GM18861 (cell line): Measurements from ENCODE around the gene ZNF155.

Source experiments
- ATAC-seq: cut with Tn5 transposase; IDR thresholded peaks from one replicate; pipeline ENCODE4 v1.9.1; 2021; ENCODE audit not compliant: unreplicated experiment

The ZNF155 gene

DNA sequence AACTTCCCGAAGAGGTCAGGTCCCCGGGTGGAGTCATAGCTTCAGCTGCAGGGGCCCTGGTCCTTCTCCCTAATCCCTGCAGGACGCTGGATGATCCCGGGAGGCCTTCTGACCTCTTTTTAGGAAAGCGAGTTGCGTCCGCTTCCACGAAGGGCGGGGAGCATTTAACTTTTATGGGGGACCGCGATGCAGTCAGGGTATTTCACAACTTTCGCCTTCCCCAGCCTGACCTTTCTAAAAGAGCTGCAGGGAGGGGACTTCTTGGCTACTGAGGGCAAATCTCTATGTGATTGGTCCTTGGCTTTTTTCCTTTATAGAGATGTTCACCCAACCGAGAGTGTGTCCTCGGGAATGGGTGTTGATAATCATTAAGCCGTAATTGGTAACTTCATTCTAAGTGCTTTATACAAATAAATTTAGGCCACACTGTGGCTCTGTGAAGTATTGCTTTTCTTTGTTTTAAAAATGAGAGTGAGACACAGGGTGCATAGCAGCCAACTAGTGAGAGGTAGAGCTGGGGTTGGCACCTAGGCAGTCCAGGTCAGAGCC is 19.5 kb downstream of the ZNF155 start:
- ATAC-seq = peak; percentile 41

DNA sequence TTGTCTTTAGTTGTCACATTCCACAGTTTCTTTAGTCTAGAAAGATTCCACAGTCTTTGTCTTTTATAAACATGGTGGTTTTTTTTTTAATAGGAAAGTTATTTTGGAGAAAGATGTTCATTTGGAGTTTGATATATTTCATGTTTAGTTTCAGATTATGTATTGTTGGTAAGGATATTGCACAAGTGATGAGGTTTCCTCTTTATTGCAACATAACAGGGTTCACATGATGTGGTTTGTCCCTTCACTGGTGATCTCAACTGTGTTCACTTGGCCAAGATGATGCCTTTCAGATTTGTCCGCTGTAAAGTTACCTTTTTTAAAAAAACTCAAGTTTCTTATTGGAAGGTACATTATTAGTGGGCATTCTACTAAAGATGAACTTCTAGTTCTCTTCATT is 22.0 kb downstream of the ZNF155 start:
- ATAC-seq = no peak

DNA sequence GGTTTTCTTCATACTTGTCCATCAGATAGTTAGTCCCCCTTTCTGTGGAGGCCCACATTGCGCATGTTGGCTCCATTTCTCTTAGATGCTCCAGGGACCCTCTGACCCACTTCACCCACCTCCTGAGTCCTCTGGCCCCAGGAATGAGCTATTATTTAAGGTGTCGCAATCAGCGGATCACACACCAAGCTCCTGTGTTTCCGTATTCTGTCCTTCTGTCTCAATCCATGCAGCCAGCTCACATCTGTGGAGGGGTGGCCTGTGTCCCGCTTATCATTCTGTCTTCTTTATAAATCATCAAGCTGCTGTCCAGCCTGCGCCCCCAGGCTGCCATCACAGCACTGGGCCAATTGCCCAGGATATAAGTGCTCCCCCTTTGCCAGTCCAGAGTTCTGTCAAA is 23.5 kb downstream of the ZNF155 start:
- ATAC-seq = no peak

DNA sequence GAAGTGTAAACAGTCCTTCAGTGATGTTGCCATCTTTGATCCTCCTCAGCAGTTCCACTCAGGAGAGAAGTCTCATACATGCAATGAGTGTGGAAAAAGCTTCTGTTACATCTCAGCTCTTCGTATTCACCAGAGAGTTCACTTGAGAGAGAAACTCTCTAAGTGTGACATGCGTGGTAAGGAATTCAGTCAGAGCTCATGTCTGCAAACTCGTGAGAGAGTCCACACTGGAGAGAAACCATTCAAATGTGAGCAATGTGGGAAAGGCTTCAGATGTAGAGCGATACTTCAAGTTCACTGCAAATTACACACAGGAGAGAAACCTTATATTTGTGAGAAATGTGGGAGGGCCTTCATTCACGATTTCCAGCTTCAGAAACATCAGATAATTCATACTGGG is 26.5 kb downstream of the ZNF155 start:
- no peak for ATAC-seq

DNA sequence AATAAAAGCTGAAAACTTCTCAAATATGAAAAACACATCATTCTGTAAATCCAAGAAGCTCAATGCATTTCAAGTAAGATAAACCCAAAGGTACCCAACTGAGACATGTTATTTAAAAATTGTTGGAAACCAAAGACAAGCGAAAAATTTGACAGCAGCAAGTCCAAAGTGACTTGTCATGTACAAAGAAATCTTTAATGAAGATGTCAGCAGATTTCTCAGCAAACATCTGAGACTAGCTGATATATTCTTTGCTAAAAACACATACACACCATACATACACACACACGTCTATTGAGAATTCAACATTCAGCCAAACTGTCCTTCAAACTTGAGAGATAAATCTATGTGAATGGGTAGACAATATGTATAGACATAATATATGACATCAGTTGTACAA is 35.5 kb downstream of the ZNF155 start:
- ATAC-seq = no peak

DNA sequence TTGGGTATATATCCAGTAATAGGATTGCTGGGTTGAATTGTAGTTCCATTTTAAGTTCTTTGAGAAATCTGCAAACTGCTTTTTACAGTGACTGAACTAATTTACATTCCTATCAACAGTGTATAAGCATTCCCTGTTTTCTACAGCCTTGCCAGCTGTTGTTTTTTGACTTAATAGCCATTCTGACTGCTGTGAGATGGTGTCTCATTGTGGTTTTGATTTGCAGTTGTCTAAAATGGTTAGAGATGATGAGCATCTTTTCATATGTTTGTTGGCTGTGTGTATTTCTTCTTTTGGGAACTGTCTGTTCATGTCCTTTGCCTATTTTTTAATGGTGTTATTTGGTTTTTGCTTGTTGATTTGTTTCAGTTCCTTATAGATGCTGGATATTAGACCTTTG is 37.2 kb downstream of the ZNF155 start:
- no peak for ATAC-seq

DNA sequence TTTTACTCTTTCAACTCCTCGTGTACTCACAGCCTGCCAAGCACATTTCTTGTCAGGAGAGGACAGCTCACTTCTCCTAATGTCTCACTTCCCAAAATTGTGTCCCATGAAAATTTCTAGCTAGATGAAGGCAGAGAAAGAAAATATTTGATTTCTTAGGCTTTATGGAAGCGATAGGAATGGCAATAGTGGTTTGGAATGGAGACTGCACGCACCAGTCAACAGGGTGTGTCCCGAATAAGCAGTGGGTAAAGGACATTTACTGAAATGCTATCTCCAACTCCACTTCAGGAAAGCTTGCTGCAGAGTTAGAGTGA is 40.9 kb downstream of the ZNF155 start:
- no peak for ATAC-seq

DNA sequence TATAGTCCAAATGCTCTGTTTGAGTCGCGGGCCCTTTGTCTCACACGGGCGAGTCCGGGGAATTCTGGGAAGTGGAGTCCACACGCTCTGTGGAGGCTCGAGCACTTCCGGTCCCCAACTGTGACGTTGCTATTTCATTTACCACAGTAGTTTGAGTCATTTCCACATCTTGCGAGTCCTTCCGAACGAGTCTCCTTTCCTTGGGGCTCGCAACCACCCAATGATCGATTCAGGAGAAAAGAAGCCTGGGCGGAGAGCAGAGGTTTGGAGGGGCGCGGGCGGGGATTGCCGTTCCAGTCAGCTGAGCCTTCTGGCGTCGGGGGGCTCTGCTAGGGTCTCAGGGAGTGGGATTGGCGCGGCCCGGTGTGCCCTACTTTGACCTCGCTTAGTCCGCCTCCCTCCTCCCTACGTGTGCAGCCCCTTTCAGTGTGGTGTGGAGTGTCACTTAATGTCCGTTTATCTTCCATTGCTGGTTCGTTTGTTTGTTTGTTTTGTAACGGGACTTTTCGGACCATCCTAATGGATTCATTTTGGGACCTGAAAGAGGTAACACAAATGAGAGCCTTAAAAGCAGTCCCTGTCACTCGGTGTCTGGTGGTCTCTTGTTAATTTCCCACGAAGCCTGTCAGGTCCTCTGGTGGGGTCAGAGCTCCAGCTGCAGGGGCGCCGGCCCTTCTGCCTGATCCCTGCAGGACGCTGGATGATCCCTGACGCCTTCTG is 41.4 kb downstream of the ZNF155 start, which contains the start of gene ZNF222:
TSS of gene ZNF222 (plus strand) at position 163 of the 720 bp plus-strand sequence. CDS start at position 221, 58 bp downstream.
- ATAC-seq = peak; percentile 84

DNA sequence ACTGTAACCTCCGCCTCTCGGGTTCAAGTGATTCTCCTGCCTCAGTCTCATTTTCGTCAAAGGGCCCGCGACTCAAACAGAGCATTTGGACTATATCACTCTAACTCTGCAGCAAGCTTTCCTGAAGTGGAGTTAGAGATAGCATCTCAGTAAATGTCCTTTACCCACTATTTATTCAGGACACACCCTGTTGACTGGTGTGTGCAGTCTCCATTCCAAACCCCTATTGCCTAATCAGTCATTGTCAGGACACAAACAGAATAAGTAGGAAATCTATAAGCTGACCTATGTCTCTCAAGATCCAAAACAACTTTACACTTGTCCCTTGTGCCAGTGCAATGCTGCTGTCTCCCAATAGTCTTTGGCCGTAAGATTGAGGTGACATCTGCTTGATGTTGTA is 42.6 kb downstream of the ZNF155 start:
- no peak for ATAC-seq

DNA sequence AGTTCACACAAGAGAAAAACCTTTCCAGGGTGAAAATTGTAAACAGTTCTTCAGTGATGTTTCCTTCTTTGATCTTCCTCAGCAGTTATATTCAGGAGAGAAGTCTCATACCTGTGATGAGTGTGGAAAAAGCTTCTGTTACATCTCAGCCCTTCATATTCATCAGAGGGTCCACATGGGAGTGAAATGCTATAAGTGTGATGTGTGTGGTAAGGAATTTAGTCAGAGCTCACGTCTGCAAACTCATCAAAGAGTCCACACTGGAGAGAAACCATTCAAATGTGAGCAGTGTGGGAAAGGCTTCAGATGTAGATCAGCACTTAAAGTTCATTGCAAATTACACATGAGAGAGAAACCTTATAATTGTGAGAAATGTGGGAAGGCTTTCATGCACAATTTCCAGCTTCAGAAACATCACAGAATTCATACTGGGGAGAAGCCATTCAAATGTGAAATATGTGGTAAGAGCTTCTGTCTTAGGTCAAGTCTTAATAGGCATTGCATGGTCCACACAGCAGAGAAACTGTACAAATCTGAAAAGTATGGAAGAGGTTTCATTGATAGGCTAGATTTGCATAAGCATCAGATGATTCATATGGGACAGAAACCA is 48.1 kb downstream of the ZNF155 start:
- no peak for ATAC-seq

DNA sequence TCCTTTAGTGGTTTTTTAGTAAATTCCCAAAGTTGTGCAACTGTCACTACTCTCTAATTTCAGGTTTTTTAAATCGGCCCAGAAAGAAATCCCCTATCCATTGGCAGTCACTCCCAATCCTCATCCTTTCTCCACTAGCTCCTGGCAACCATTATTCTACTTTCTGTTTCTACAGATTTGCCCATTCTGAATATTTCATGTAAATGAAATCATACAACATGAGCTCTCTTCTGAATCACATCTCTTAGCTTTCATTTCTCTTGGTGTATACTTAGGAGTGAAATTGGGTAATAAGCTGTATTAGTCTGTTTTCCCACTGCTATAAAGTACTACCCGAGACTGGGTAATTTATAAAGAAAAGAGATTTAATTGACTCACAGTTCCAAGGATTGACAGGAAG is 58.2 kb downstream of the ZNF155 start:
- no peak for ATAC-seq
